Measurements from ENCODE around the gene TSSC4.

Gene TSSC4

DNA sequence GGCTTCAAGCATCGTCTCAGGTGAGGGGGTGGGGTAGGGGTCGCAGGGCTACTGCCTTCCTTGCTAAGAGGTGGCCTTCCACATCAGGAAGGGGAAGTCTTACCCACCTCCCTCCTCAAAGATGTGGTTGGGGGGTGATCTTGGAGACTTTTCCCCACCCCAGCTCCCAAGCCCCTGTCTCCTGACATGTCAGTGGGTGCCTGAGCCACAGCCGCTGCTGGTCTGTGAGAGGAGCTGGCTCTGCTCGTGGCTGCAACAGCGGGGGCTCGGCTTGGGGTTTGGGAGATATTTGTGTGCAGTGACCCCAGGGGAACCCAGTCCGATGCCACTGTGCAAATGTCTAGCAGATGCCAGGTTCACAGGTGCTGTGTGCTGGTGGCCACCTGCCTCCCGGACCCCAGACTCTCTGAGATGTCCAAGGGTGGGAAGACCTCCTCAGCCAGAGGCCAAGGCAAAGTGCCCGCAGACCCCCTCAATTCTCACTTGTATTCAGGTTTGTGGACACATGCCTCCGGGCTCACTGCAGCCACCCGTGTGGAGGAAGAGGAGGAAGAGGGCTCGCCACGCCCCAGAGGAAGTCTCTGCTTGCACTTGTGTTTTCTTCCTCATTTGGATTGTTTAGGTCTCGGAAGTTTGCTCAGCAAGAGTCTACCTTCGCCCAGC is 46.2 kb downstream of the TSSC4 start:
- DNase-seq (ENCODE audit: low read depth in 1 of 2, low spot score in 1 of 2), result no peak

DNA sequence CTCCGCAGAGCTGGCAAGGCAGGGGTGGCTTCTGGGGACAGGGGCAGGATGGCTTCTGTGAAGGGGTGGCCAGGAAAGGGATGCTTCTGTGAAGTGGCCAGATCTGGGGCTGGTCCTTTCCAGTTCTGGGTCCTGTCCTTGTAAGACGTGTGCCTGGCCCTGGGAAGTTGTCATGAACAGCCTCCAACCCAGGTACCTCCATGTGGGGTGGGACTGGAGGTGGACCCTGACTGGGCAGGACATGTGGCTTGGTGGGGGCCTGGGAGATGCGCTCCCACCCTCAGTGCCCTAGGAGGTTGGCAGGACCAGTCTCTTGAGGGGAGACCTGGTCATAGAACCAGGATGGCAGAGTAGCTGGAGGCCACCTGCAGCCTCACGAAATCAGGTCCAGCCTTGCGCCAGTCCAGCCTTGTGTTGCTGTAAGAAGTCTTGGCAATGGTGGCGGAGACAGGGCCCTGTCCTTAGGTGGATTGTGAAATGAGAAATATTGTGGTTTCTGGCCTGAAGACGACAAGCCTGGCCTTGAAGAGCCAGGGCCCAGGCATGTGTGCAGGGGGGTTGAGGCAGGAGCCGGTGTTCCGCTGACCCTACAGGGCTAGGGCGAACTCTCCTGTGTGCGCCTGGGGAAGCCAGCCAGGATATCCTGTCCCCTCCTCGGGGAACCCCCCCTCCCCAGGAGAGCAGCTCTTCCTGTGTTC is 46.9 kb downstream of the TSSC4 start:
- DNase-seq (ENCODE audit: low read depth in 1 of 2, low spot score in 1 of 2), result no peak

DNA sequence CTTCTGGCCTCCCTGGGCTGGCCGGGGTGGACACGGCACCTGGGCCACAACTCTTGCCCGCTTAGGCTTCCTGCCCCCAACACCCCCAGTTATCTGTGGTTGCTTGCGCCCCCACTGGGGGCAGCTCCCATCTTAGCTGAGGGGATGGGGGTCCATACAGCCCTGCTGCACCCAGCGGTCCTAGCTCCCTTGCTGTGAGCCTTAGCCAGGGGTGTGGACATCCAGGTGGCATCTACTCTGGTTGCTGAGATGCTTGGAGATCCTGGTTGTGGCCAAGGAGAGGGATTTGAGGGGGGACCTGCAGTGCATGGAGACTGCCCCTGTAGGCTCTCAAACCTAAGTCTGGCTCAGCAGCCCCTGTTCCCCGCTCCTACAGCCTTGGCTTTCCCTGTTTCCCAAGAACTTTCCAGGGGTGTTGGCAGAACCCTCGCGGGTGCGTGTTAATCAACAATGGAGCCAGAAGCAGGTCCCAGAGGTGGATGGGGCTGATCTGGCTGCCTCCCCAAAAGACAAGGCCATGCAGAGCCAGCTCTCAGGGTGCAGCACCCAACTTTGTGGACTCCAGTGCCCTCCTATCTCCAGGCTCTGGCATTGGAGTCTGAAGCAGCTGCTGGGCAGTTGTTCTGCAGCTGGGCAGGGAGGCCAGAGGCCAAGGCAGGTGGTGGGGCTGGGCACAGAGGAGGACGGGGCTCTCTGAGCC is 47.6 kb downstream of the TSSC4 start:
- DNase-seq (ENCODE audit: low read depth in 1 of 2, low spot score in 1 of 2), result no peak

DNA sequence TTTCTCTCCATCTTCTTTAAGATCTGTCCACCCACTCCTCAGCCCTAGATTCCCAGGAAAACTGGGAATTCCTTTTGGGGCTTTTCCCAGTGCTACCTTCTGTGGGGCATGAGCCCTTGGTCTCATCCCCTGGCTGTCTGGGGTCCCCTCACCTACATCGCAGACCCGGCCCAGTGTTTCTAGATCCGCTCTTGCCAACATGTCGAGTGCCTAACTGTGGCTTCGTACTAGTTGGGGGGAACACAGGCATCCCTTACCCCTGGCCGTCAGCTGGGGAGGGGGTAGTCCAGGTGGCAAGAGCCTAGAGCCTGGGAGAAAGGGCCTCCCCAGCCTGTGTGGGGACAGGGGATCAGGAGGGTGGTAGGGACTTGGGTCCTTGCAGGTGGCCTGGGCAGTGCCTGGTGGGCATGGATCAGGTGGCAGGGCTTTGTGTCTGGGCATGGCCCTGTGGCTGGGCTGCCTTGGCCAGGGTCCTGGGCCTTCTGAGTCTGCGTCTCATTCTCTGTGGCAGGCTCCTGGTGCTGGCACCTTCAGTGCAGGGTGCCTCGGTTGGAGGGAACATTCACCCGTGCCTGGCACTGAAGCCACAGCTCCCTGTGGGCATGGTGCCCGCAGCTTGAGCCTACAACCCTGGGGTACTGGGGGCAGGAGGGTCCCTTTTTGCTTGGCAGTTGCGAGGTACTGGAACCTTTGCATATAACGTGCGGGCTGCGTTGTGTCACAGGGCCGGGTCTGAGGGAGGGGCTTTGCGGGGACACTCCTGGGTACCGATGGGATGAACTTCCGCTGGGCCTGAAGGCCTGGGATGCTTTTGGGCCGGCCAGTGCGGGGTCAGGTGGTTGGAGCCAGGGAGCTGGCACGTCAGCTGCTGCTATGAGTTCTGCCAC is 48.4 kb downstream of the TSSC4 start:
- no peak for DNase-seq (ENCODE audit: low read depth in 1 of 2, low spot score in 1 of 2)

DNA sequence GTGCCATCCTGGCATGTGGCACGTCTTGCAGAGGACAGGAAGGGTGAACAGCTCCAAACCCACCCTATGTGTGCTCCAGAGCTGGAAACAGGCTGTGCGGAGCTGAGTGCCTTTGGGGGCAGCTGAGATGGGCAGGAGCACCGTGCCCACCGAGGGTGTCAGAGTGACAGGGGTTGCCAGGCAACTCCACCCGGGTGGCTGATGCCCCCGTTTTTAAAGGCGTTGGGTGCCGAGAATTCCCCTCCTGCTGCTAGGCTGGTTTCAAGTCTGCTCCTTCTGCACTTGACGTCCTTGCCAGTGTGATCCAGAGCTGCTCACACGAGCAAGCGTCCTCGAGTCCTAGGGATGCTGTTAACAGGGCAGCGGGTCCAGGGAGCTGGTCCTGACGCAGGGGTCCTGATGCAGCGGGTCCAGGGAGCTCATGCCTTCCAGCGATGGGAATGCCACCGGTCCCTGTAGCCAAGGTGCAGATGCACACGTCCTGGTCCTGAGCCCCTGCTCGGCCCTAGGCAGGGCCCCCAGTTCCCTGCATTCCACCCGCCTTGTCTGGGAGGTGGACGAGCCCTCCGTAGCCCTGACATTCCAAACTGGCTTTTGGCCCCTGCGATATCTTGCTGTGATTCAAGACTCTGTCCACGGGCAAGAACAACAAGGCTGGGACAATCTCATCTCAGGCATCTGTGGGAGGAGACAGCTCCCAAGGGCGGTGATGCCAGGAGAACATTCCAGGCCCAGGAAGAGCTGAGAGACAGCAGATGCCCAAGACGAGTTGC is 49.2 kb downstream of the TSSC4 start:
- DNase-seq (ENCODE audit: low read depth in 1 of 2, low spot score in 1 of 2), result no peak

DNA sequence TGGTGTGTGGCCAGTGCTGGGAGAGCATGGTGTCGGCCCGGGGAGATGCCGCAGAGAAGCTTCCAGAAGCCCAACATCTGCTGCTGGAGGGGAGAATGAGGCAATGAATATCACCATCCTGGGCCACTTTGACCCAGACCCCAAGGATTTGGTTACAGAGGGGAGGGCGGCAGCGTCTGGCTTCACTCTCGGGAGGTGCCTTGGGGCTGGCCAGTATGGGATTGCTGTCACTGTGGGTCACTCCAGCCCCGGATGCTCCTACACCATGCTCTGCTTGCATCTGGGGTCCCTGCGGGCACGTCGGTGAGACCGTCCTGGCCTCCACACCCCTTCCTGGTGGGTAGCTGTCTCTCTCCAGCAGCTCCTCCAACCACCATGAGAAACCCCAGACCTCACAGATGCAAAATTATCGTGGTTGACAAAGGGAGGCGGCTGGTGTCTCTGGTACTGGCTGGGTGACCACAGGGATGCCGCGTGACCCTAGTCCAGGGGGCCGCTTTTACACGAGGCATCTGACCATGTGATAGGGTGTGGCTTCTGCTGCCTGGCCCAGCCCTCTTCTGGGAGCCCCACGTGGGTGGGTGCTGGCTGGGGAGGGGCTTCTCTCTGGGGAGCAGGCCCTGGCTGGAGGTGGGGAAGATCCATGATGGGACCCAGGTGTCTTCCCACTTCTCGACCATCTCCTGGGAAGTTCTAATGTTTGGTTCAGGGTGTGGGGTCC is 49.9 kb downstream of the TSSC4 start:
- DNase-seq (ENCODE audit: low read depth in 1 of 2, low spot score in 1 of 2), result no peak

DNA sequence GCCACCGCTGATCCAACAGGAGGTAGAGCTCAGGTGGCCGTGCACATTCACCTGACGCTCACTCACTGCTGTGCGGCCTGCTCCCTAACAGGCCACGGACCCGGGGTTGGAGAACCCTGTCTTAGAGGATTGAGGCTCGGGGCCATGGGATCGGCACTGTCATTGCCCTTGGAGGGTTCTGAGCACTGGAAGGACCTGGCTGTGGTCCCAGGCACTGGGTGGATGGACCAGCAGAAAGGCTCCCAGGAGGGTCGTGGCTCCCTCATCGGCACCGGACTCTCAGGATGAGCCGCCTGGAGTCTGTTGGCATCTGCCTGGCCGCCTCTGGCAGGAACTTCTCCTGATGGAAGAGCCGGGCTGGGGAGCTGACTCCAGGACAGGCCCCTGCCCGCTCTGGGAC is 50.8 kb downstream of the TSSC4 start:
- no peak for DNase-seq (ENCODE audit: low read depth in 1 of 2, low spot score in 1 of 2)

DNA sequence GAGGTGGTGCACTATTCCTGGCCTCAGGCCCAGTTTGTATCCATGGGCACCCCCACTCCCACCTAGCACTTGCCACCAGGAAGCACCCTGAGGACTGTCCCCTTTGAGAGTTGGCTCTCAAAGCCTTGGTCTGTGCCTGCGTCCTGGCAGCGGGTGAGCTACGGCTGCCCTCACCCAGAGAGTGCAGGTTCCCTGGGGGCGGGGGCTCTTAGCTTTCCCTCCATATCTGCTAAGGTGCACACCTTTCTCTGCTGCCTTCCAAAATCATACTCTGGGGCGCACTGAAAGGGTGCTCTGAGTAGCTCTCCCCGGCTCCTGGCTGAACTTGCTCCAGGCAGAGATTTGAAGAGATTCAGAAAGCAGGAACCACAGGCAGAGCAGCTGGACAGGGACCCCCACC is 51.4 kb downstream of the TSSC4 start:
- no peak for DNase-seq (ENCODE audit: low read depth in 1 of 2, low spot score in 1 of 2)

DNA sequence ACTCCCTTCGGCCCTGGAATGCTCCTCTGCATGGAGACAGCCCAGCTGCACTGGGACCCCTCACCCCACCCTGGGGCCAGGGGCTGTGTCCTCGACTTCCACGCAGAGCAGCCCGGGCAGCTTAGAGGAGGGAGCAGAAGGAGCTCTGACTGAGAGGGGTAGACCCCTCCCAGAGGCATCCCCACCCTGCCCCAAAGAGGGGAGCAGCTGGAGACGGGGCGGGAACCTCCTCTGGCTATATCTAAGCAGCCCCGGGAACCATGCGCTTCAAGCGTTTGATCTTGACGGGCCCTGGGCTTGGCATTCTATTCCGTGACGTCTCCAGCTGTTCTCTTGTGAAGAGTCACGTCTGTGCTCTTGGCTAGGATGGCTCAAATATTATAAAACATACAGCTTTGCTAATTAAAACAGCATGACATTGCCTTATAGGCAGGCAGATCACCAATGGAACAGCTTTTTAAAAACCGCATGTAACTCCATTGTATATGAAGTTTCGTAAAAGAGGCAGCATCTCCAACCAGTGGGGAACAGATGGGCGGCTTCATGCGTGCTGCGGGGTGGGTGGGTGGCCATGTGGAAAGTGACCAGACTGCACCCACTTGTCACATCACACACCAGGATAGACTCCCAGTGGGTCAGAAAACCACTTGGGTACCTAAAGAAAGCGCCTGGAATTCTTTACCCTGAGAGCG is 51.9 kb downstream of the TSSC4 start:
- no peak for DNase-seq (ENCODE audit: low read depth in 1 of 2, low spot score in 1 of 2)

DNA sequence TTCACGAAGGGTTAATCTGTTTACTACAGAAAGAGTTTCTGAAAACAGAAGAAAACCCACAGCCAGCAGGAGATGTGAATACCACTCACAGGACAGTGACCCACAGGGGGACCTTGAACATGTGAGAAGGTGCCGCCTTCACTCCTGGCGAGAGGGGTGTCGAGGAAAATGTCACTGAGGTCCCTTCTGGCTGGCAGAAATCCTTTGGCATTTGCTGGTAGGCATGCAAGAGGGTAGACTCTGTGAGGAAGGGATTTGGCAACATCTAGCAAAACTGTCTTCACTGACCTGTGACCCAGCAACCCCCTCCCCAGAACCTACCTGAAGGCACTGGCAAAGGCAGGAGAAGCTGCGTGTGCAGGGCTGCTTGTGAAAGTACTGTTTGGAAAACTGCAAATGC is 52.9 kb downstream of the TSSC4 start:
- no peak for DNase-seq (ENCODE audit: low read depth in 1 of 2, low spot score in 1 of 2)

Data from activated CD4-positive, alpha-beta T cell treated with anti-CD3 and anti-CD28 coated beads, Interleukin-2, amount 50 U/mL, for 24 hours (primary cell).